Bronchial epithelial cell (primary cell): ENCODE data around the gene ZBED1. TPM values are rescaled to one million over a fixed set of nuclear protein-coding genes. Genes with fewer than 3 reads are reported as not detected.
"Not testable (repeated sequence)": the region's sequence is repeated elsewhere in the genome, so short reads cannot be mapped to it uniquely, and the experiment has no call there.

Experiments used
- DNase-seq: peaks from one replicate; pipeline ENCODE4 v3.0.0-alpha.2; 2010; ENCODE audit warnings: low read depth
- FAIRE-seq: peaks from 2 replicates; lab custom pipeline; 2011; peaks lifted over from hg19 to GRCh38; lab: Jason Lieb, UNC
- H3K27me3 ChIP-seq: 2 replicates; pipeline ENCODE4 v1.5.1; 2011; ENCODE audit warnings: low read length; ENCODE audit not compliant: control insufficient read depth, insufficient read depth
- H3K36me3 ChIP-seq: 2 replicates; pipeline ENCODE4 v1.5.1; 2011; ENCODE audit warnings: low read length; ENCODE audit not compliant: control insufficient read depth, insufficient read depth
- H3K4me3 ChIP-seq: 2 replicates; pipeline ENCODE4 v1.5.1; 2011; ENCODE audit warnings: mild to moderate bottlenecking, low read depth, low read length, control low read depth
- total RNA-seq: library from RNA; depleted of rRNA; stranded (reverse); fragments of >200 nt; gene quantifications from 2 replicates; pipeline ENCODE4 v1.2.1, GENCODE V29; 2014
- TF ChIP-seq, protein P1 (sequence below): IDR thresholded peaks from 2 replicates; pipeline ENCODE4 v1.5.1; 2011; ENCODE audit warnings: mild to moderate bottlenecking, moderate library complexity, low read length, control low read depth, inconsistent platforms; ENCODE audit not compliant: insufficient read depth, severe bottlenecking

The ZBED1 gene
- total RNA-seq, 1 donor from 2014 or later: 11.6 TPM

DNA sequence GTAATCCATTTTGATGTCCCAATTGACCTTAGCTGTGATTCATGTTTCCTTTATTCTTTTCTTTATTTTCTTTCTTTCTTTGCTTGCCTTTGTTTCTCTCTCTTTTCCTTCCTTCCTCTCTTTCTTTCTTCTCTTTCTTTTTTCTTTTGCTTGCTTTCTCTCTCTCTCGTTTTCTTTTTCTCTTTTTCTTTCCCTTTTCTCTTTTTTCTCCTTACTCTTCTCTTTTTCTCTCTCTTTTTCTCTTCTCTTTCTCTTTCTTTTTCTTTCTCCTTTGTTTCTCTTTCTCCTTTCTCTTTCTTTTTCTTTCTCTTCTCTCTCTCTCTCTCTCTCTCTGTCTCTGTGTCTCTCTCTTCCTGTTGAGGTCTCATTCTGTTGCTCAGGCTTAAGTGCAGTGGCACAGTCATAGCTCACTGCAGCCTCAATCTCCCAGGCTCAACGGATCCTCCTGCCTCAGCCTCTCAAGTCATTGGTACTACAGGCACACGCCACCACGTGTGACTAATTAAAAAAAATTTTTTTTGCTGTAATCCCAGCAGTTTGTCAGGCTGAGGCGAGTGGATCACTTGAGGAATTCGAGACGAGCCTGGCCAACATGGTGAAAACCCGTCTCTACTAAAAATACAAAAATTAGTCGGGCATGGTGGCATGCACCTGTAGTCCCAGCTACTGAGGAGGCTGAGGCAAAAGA is 8.0 kb upstream of the ZBED1 start:
- no peak overlapping the region for H3K4me3 ChIP-seq
- FAIRE-seq: no peak
- H3K36me3 ChIP-seq: no peaks in the 10 kb centered on the region
- H3K27me3 ChIP-seq: no peaks in the 10 kb centered on the region
- DNase-seq: no peak
- TF ChIP-seq, protein P1, sequence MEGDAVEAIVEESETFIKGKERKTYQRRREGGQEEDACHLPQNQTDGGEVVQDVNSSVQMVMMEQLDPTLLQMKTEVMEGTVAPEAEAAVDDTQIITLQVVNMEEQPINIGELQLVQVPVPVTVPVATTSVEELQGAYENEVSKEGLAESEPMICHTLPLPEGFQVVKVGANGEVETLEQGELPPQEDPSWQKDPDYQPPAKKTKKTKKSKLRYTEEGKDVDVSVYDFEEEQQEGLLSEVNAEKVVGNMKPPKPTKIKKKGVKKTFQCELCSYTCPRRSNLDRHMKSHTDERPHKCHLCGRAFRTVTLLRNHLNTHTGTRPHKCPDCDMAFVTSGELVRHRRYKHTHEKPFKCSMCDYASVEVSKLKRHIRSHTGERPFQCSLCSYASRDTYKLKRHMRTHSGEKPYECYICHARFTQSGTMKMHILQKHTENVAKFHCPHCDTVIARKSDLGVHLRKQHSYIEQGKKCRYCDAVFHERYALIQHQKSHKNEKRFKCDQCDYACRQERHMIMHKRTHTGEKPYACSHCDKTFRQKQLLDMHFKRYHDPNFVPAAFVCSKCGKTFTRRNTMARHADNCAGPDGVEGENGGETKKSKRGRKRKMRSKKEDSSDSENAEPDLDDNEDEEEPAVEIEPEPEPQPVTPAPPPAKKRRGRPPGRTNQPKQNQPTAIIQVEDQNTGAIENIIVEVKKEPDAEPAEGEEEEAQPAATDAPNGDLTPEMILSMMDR: no peak

DNA sequence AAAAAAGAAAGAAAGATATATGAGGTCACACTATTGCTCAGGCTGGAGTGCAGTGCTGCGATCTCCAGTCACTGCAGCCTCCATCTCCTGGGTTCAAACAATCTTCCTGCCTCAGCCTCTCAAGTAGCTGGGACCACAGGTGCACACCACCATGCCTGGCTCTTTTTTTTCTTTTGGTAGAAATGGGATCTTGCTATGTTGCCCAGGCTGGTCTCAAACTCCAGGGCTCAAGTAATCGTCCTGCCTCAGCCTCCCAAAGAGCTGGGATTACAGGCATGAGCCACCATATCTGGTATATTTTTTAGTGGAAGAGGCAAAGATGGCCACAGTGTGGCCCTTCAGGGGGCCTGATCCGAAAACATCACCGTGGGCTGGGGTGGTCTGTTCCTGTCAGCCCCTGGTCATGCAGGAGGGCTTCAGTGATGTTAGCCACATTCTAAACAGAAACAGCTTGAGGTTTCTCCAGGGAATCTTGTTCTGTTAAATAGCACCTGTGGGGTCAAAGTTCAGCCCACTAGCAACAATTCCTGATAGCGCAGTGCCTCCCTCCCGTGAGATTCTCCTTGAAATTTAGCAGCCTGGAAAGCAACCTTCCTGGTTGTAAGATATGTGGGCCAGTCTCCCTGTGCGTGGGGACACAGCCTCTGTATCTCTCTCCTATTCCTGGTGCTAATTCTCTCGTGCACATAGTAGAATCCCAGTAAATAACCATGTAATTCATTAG is 7.3 kb upstream of the ZBED1 start:
- TF ChIP-seq, protein P1: no peak
- no peaks in the 10 kb centered on the region for H3K36me3 ChIP-seq
- H3K4me3 ChIP-seq: no peak overlapping the region
- no peak for FAIRE-seq
- DNase-seq: no peak
- H3K27me3 ChIP-seq: no peaks in the 10 kb centered on the region

DNA sequence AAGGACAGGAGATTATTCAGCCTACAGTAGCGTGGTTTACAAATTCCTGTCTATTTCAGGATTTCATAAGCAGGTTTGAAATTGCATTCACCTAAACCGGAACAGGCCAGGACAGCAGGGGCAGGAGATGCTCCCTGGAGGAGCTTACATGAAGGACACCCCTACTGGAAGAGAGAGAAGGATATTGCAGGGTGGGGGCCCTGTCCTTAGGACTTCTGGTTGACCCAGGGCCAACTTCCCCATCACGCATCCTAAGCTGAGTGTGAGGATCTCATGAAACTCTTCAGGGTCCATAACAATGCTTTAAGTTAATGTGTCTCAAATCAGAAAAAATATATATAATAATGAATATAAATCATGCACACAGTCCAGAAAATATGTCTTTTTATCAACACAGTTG is 6.4 kb upstream of the ZBED1 start:
- DNase-seq (no peak), FAIRE-seq (no peak)
- Histone ChIP-seq H3K27me3 (no peaks in the 10 kb centered on the region), H3K4me3 (no peak overlapping the region), H3K36me3 (no peaks in the 10 kb centered on the region)
- TF ChIP-seq, protein P1: no peak

DNA sequence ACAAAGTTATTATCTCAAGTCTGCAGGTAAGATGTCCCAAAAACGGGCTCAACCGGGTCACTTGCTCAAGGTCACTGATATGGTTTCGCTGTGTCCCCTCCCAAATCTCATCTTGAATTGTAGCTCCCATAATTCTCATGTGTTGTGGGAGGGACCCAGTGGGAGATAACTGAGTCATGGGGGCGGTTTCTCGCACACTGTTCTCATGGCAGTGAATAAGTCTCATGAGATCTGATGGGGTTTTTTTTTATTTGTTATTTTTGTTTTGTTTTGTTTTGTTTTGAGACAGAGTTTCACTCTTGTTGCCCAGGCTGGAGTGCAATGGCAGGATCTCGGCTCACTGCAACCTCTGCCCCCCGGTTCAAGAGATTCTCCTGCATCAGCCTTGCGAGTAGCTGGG is 4.6 kb upstream of the ZBED1 start:
- FAIRE-seq, H3K36me3 ChIP-seq, DNase-seq, H3K27me3 ChIP-seq, H3K4me3 ChIP-seq: not testable (repeated sequence)

DNA sequence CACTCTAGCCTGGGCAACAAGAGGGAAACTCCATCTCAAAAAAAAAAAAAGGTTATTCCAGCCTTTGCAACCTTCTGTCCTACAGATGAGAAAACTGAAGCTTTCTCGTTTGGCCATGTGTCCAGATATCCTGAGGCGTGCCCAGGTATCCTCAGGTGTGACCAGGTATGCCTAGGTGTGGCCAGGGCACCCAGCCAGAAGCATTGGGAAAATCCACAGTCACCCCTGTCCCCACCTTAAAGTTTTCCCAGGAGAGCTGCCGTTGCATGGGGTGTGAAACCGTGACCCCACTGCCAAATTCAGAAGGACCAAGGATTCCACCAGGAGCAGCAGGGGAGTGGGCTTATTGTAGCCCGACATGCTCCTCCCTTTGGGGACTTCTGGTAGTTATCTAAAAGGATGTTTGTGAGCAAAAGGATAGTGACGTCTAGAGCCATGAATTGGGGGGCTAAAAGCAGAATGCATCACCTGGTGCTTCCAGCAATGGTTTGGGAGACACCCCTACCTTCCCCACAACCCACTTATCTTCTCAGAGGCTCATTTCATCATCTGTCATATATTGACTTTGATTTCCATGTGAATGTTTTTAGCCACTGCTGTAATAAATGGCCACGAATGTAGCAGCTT is 4.0 kb upstream of the ZBED1 start:
- peak; percentile 58 for FAIRE-seq
- no peak for DNase-seq
- Histone ChIP-seq H3K4me3 (no peak overlapping the region), H3K27me3 (no peaks in the 10 kb centered on the region), H3K36me3 (no peaks in the 10 kb centered on the region)
- TF ChIP-seq, protein P1: no peak
